ENCODE results near the gene TEX14. TPM values are rescaled to one million over a fixed set of nuclear protein-coding genes. Genes with fewer than 3 reads are reported as not detected.
A peak's percentile ranks its signal among the peaks of the same experiment; 100 is the strongest.

Gene TEX14
- total RNA-seq, 1 donor from 2014 or later: 0.07 TPM

DNA sequence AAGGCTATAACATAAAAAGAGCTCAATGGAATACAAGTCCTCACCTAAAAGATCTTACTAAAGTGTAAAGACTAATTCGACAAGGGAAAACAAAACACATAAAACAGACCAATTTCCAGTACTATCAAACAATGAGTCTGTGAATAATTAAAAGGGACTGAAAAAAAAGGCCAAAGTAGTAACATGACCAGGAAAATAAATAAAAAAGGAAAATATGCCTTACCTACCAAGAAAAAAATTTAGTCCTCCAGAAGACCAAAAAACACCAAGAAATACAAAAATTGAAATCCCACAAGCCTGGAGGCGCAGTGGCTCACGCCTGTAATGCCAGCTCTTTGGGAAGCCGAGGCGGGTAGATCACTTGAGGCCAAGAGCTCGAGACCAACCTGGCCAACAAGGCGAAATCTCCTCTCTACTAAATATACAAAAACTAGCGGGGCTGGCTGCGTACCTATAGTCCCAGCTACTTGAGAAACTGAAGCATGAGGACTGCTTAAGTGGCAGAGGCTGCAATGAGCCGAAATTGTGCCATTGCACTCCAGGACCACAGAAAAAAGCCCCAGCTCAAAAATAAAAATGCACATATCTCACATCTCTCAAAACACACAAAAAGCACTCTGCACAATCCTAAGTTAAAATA is 60.8 kb downstream of the TEX14 start:
- H3K27ac Mint-ChIP-seq: no peak overlapping the region
- no peaks in the 10 kb centered on the region for H3K9me3 Mint-ChIP-seq
- H3K4me1 Mint-ChIP-seq: peaks cover 2% of the 10 kb centered on the region
- peaks cover 2% of the 10 kb centered on the region for H3K27me3 Mint-ChIP-seq
- peak; percentile 83 for DNase-seq
- H3K4me3 Mint-ChIP-seq: no peak overlapping the region
- intact Hi-C loops (cut with micrococcal nuclease): loop anchor here (1.0 to 5.0 kb wide), 6 partner anchors 44 to 475 kb away; partner anchors contain the start of genes RAD51C, TEX14 and TRIM37
- H3K36me3 Mint-ChIP-seq (ENCODE audit: low read depth): no peaks in the 10 kb centered on the region

DNA sequence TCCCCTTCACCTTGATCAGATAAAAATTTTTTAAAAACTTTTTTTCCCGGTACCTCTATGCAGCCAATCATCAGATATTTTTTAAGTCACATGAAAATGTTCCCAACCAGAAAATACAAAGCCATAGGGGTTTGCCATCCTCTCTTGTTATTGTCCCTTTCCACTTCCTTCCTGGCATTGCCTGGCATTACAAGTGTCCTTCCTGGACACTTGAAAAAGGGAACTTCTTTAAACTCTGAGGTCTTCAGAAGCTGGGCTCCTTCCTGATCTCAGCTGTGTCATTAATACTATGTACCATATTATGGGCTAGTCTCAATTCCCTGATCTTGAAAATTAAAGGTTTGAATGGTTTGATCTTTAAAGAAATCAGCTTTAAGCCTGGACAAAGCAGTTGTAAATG is 64.9 kb downstream of the TEX14 start:
- Mint-ChIP-seq H3K4me1 (no peaks in the 10 kb centered on the region), H3K4me3 (no peak overlapping the region), H3K27me3 (peaks cover 4% of the 10 kb centered on the region), H3K9me3 (no peaks in the 10 kb centered on the region), H3K36me3 (ENCODE audit: low read depth) (no peaks in the 10 kb centered on the region), H3K27ac (no peak overlapping the region)
- no peak for DNase-seq
- intact Hi-C loops (cut with micrococcal nuclease): no loop called here

- no peak overlapping the region for H3K27ac Mint-ChIP-seq
- H3K27me3 Mint-ChIP-seq: peaks cover 4% of the 10 kb centered on the region
- no peak overlapping the region for H3K4me3 Mint-ChIP-seq
- DNase-seq: no peak
- no peaks in the 10 kb centered on the region for H3K4me1 Mint-ChIP-seq
- H3K36me3 Mint-ChIP-seq (ENCODE audit: low read depth): no peaks in the 10 kb centered on the region
- H3K9me3 Mint-ChIP-seq: no peaks in the 10 kb centered on the region
- intact Hi-C loops (cut with micrococcal nuclease): no loop called here
Observed at GRCh38 chr17:58624751-58625150, 67.1 kb downstream of the TEX14 start.

DNA sequence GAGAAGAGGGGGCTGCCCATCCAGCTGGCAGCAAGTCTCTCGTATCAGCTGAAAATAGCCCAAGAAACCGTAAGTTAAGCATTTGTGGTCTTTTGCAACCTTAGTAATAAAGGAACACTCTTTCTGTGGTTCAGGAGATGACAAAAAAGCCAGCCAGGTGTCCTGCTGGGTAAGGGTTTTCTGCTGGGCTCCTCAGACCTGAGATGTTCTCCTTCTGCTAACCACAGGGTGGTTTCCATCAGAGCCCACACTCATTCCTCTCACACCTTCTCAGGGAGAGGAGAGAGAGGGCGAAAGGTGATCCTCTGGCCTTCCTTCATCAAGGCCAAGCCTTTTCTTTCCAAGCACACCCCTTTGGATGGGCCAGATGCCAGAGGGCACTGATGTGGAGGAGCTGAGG is 70.7 kb downstream of the TEX14 start:
- H3K36me3 Mint-ChIP-seq (ENCODE audit: low read depth): no peaks in the 10 kb centered on the region
- H3K4me3 Mint-ChIP-seq: no peak overlapping the region
- peaks cover 4% of the 10 kb centered on the region for H3K27me3 Mint-ChIP-seq
- no peak overlapping the region for H3K27ac Mint-ChIP-seq
- no peak for DNase-seq
- no peaks in the 10 kb centered on the region for H3K9me3 Mint-ChIP-seq
- intact Hi-C loops (cut with micrococcal nuclease): no loop called here
- H3K4me1 Mint-ChIP-seq: no peaks in the 10 kb centered on the region

DNA sequence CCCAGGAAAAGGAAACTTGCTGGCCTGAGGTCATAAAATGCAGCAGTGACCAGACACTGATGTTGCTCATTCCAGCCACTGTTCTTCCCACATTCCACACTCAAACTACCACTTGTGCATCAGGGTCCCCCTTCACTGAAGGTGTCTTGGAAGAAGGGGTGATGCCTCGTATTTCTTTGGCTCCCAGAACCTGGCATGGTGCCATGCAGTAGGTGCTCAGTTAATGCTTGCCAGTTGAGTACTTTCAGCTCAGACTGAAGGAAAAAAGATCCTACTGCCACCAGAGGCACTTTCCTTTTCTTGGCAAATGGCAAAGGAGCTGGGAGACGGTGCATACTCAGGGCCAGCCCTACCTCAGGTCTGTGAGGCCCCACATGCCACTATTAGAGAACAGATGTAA is 73.5 kb downstream of the TEX14 start:
- intact Hi-C loops (cut with micrococcal nuclease): no loop called here
- no peak overlapping the region for H3K4me3 Mint-ChIP-seq
- peaks cover 14% of the 10 kb centered on the region for H3K4me1 Mint-ChIP-seq
- H3K27ac Mint-ChIP-seq: no peak overlapping the region
- H3K27me3 Mint-ChIP-seq: peaks cover 2% of the 10 kb centered on the region
- H3K36me3 Mint-ChIP-seq (ENCODE audit: low read depth): no peaks in the 10 kb centered on the region
- H3K9me3 Mint-ChIP-seq: no peaks in the 10 kb centered on the region
- DNase-seq: no peak

- Mint-ChIP-seq H3K4me3 (no peak overlapping the region), H3K27ac (no peak overlapping the region), H3K9me3 (no peaks in the 10 kb centered on the region), H3K27me3 (peaks cover 2% of the 10 kb centered on the region), H3K4me1 (peaks cover 17% of the 10 kb centered on the region), H3K36me3 (ENCODE audit: low read depth) (no peaks in the 10 kb centered on the region)
- intact Hi-C loops (cut with micrococcal nuclease): no loop called here
- no peak for DNase-seq
Observed at GRCh38 chr17:58617563-58617962, 74.3 kb downstream of the TEX14 start.

- Mint-ChIP-seq H3K36me3 (ENCODE audit: low read depth) (no peaks in the 10 kb centered on the region), H3K9me3 (no peaks in the 10 kb centered on the region), H3K27me3 (peaks cover 2% of the 10 kb centered on the region), H3K4me3 (no peak overlapping the region), H3K4me1 (peaks cover 17% of the 10 kb centered on the region), H3K27ac (no peak overlapping the region)
- no peak for DNase-seq
- intact Hi-C loops (cut with micrococcal nuclease): no loop called here
Observed at GRCh38 chr17:58615768-58616659, 75.8 kb downstream of the TEX14 start.

- Mint-ChIP-seq H3K9me3 (no peaks in the 10 kb centered on the region), H3K27ac (no peak overlapping the region), H3K36me3 (ENCODE audit: low read depth) (no peaks in the 10 kb centered on the region), H3K4me1 (peaks cover 17% of the 10 kb centered on the region), H3K27me3 (peaks cover 2% of the 10 kb centered on the region), H3K4me3 (no peak overlapping the region)
- intact Hi-C loops (cut with micrococcal nuclease): no loop called here
- DNase-seq: no peak
Observed at GRCh38 chr17:58614859-58615459, 76.9 kb downstream of the TEX14 start.

- DNase-seq: no peak
- no peaks in the 10 kb centered on the region for H3K9me3 Mint-ChIP-seq
- intact Hi-C loops (cut with micrococcal nuclease): no loop called here
- peaks cover 17% of the 10 kb centered on the region for H3K4me1 Mint-ChIP-seq
- no peaks in the 10 kb centered on the region for H3K36me3 Mint-ChIP-seq (ENCODE audit: low read depth)
- no peak overlapping the region for H3K27ac Mint-ChIP-seq
- no peaks in the 10 kb centered on the region for H3K27me3 Mint-ChIP-seq
- no peak overlapping the region for H3K4me3 Mint-ChIP-seq
Observed at GRCh38 chr17:58611331-58611730, 80.5 kb downstream of the TEX14 start.

DNA sequence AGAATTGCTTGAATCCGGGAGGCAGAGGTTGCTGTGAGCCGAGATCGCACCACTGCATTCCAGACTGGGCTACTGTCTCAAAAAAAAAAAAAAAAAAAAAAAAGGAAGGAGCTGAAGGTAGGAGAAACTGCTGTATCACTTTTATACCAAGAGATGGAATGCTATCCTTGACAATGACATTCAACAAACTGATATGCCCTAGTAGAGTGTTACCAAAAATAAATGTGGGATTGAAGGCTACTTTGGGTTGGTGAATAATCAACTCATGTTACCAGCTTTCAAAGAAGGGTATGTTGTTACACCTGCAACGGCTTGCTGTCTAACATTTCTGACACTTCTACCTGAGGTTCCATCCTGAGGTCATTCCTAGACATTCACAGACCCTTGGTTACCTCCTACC is 84.9 kb downstream of the TEX14 start:
- Mint-ChIP-seq H3K4me1 (peaks cover 4% of the 10 kb centered on the region), H3K36me3 (ENCODE audit: low read depth) (no peaks in the 10 kb centered on the region), H3K27me3 (no peaks in the 10 kb centered on the region), H3K4me3 (no peak overlapping the region), H3K9me3 (no peaks in the 10 kb centered on the region), H3K27ac (no peak overlapping the region)
- DNase-seq: no peak
- intact Hi-C loops (cut with micrococcal nuclease): no loop called here

DNA sequence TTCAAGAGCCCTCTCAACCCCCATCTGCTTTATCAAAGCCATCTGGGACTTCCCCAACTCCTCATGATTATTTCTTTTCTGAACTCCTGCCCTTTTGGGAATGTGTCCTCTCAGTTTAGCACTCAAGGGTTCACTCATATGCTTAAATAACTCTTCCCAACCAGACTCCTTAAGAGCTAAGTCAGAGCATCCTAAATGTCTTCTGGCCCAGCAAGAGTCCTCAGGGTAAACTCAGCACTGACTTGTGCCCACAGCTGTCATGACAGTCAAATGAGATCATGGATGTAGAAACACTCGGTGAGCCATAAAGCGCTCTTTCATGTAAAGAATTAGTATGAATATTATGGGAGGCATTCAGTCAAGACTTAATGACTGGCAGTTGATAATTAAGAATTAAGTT is 85.9 kb downstream of the TEX14 start:
- no peaks in the 10 kb centered on the region for H3K9me3 Mint-ChIP-seq
- H3K4me3 Mint-ChIP-seq: no peak overlapping the region
- DNase-seq: no peak
- intact Hi-C loops (cut with micrococcal nuclease): no loop called here
- peaks cover 4% of the 10 kb centered on the region for H3K4me1 Mint-ChIP-seq
- H3K27me3 Mint-ChIP-seq: no peaks in the 10 kb centered on the region
- no peaks in the 10 kb centered on the region for H3K36me3 Mint-ChIP-seq (ENCODE audit: low read depth)
- no peak overlapping the region for H3K27ac Mint-ChIP-seq

DNA sequence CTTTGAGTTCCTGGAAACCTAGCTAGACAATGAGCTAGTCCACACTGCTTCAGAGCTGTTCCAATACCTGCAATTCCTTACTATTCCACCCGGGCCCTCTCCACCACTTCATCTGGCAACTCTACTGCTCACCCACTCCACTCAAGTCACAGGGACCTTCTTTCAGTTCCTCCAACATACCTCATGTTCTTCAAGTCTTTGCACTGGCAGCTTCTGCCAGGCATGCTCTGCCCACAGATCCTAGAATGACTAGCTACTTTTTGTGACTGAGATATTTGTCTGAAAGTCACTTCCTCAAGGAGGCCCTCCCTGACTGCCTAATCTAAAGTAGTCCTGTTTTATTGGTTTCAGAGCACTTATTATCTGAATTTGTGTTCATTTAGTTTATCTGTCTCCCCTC is 86.4 kb downstream of the TEX14 start:
- H3K4me3 Mint-ChIP-seq: no peak overlapping the region
- intact Hi-C loops (cut with micrococcal nuclease): no loop called here
- no peak overlapping the region for H3K27ac Mint-ChIP-seq
- no peak for DNase-seq
- no peaks in the 10 kb centered on the region for H3K27me3 Mint-ChIP-seq
- H3K4me1 Mint-ChIP-seq: peaks cover 4% of the 10 kb centered on the region
- no peaks in the 10 kb centered on the region for H3K9me3 Mint-ChIP-seq
- H3K36me3 Mint-ChIP-seq (ENCODE audit: low read depth): no peaks in the 10 kb centered on the region

- Mint-ChIP-seq H3K27ac (no peak overlapping the region), H3K4me1 (peaks cover 4% of the 10 kb centered on the region), H3K36me3 (ENCODE audit: low read depth) (no peaks in the 10 kb centered on the region), H3K9me3 (no peaks in the 10 kb centered on the region), H3K27me3 (peaks cover 5% of the 10 kb centered on the region), H3K4me3 (no peak overlapping the region)
- no peak for DNase-seq
- intact Hi-C loops (cut with micrococcal nuclease): no loop called here
Observed at GRCh38 chr17:58601976-58602375, 89.9 kb downstream of the TEX14 start.

- Mint-ChIP-seq H3K36me3 (ENCODE audit: low read depth) (no peaks in the 10 kb centered on the region), H3K4me1 (no peaks in the 10 kb centered on the region), H3K27me3 (peaks cover 5% of the 10 kb centered on the region), H3K27ac (no peak overlapping the region), H3K9me3 (no peaks in the 10 kb centered on the region), H3K4me3 (no peak overlapping the region)
- DNase-seq: no peak
- intact Hi-C loops (cut with micrococcal nuclease): no loop called here
Observed at GRCh38 chr17:58597371-58597770, 94.5 kb downstream of the TEX14 start.
